Measurements from ENCODE around the gene ITPR2.

Gene ITPR2

DNA sequence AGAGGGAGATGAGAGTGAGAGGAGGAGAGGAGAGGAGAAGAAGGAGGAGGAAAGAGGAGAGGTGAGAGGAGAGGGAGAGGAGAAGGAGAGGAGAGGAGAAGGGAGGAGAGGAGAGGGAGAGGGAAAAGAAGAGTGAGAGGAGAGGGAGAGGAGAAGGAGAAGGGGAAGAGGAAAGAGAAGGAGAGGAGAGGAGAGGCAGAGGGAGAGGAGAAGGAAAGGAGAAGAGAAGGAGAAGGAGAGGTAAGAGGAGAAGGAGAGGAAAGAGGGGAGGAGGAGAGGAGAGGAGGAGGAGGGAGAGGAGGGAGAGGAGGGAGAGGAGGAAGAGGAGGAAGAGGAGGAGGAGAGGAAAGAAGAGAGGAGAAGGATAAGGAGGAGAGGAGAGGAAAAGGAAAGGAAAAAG, 266.8 kb downstream of the ITPR2 start:
- no peak for DNase-seq (ENCODE audit: low read depth in 2 of 2)

DNA sequence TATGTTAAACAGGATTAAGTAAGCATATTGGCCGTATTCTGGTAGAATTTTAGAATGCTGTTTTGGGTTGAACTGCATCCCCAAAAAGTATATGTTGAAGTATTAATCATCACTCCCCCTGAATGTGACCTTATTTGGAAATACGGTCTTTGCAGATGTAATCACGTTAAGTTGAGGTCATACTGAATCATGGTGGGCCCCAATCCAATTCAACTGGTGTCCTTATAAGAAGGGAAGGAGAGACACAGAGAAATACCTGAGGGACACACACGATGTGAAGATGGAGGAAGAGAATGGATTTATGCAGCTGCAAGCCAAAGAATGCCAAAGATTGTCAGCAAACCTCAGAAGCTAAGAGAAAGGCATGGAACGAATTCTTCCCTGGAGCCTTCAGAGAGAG, 268.6 kb downstream of the ITPR2 start:
- DNase-seq (ENCODE audit: low read depth in 2 of 2), result no peak

- DNase-seq (ENCODE audit: low read depth in 2 of 2), result no peak
Observed at GRCh38 chr12:26563552-26563951, 269.4 kb downstream of the ITPR2 start.

DNA sequence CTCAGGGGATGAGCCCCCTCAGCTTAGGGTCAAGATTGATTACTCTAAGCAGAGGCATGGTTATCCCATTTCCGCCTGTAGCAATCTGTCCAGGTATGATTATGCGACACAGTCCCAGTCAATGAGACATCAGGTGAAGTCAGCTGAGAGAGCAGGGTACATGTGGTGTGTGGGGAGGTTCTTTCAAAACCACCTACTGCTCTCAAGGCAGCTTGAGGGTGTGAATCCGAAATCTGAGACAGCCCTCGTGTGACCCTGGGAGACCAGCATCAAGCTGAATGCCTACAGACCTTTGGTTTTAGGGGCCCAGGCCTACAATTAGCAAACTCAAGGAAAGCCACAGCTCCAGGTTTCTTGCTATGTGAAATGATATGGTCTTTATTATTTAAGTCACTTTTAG, 275.7 kb downstream of the ITPR2 start:
- DNase-seq (ENCODE audit: low read depth in 2 of 2), result no peak

GRCh38 chr12:26556916-26557315, 276.1 kb downstream of the ITPR2 start:
- DNase-seq (ENCODE audit: low read depth in 2 of 2), result no peak

- no peak for DNase-seq (ENCODE audit: low read depth in 2 of 2)
Observed at GRCh38 chr12:26555139-26555538, 277.9 kb downstream of the ITPR2 start.

DNA sequence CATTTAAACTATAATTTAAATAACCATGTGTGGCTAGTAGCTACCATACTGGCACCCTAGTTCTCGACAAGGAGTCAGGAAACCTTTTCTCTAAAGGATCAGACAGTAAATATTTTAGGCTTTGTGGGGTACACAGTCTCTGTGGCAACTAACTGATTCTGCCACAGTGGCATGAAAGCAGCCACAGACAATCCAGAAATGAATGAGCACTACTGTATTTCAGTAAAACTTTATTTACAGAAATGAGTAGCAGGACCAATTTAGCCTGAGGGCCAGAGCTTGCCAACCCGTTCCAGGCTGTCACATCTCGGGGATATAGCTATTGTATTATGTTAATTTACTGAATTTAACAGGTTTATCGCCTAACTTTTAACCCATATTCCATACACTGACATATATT, 278.7 kb downstream of the ITPR2 start:
- no peak for DNase-seq (ENCODE audit: low read depth in 2 of 2)

GRCh38 chr12:26551385-26551784, 281.6 kb downstream of the ITPR2 start:
- no peak for DNase-seq (ENCODE audit: low read depth in 2 of 2)

GRCh38 chr12:26548227-26548626, 284.8 kb downstream of the ITPR2 start:
- no peak for DNase-seq (ENCODE audit: low read depth in 2 of 2)

- DNase-seq (ENCODE audit: low read depth in 2 of 2), result no peak
Observed at GRCh38 chr12:26546535-26547314, 286.3 kb downstream of the ITPR2 start.

- no peak for DNase-seq (ENCODE audit: low read depth in 2 of 2)
Observed at GRCh38 chr12:26539131-26539530, 293.9 kb downstream of the ITPR2 start.

DNA sequence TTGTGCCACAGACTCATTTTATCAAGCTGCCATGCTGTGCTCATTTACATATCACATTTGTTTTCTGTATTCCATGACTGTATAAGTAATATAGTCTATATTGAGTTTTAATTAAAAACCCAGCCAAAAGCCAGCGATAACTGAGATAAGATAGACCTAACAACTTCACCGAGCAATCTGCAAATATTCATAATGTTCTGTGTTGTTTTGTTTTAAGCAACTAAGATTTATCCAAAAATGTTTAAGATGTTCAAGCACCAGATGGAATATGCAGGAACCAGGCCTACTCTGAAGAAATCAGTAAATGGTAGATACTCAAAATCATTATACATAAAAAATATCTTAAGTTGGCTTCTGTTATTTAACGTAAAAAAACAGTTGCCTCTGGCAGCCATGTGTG, 295.3 kb downstream of the ITPR2 start:
- no peak for DNase-seq (ENCODE audit: low read depth in 2 of 2)

DNA sequence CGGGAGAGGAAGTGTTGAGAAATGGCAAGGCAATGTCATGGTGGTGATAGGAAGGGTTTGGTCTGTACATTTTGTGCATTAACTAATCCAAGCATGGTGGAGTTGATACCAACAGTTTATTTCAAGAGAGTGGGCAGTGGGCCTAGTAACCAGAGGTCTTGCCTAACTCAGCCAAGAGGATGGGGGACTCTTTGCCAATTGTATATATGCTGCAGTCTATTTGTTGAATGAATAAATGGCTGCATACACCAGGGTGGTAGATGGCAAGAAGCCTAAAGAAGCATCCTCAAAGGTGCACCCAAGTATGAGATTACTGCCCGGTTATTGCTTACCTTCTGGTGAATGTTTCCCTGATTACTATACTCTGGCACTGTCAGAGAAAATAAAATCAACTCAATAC, 295.9 kb downstream of the ITPR2 start:
- no peak for DNase-seq (ENCODE audit: low read depth in 2 of 2)

DNA sequence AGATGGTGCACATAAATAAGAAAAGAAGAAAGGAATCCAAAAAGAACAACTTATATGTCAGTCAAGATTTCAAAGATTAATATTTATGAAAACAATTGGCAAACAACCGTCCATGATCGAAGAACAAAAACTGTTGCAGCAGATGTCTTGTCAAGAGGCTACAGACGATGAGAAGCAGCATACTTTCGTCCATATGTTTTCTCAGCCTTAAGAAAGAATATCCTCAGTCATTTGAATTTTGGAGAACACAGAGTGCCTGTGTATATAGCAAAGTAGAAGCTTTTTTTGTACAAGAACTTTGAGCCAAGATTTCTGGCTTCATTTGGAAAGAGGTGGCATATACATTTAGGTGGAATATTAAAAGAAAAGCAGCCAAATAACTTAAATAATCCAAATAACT, 297.2 kb downstream of the ITPR2 start:
- no peak for DNase-seq (ENCODE audit: low read depth in 2 of 2)

DNA sequence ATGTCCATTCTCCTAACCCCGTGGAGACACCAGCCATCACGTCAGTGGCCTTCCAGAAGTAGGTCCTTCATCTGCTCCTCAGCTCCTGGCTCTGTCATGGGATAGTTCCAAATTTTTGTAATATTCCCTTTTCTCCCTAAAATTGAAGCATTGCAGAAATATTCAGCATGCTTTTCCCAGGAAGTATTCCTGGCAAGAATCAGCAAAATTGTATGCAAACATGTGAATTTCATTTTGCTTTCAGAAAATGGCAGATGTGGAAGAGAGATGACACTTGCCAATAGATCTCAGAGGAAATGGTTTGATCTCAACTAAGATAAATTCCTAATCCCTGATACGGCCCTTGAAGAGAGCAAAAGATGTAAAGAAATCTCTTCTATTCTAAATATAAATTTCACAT, 298.9 kb downstream of the ITPR2 start:
- DNase-seq (ENCODE audit: low read depth in 2 of 2), result no peak

DNA sequence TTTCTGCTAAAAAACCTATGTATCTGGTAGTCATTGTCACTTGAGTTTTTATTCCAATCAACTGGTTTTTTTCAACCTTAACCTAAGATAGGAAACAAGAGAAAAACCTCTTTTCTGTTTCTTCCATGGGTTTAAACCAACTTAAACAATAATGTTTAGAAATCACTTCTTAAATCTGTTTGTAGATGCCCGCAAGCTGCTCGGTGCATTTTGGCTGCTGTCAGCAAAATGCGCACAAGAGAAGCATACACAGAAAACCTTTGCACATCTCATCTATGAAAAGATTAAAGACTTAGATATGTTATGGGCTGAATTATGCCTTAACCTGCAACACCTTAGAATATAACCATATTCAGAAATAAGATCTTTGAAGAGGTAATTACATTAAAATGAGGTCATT, 299.8 kb downstream of the ITPR2 start:
- no peak for DNase-seq (ENCODE audit: low read depth in 2 of 2)

DNA sequence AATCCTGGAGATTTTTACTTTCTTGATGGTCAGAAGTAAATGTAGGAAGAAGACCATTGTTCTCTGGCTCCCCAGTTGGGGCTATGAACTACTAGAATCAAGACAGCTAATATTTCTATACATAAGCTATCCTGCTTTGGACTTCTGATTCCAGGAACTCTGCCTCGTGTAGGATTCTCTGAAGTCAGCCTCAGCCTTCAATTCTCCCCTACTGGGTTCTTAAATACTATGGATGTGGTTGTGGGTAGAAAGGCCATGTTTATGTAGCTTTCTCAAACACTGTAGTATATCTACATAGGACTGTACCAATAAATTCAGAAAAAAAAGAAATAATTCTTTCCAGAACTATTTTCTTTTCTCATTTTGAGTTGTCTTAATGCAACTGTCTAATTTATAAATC, 302.5 kb downstream of the ITPR2 start:
- no peak for DNase-seq (ENCODE audit: low read depth in 2 of 2)

- no peak for DNase-seq (ENCODE audit: low read depth in 2 of 2)
Observed at GRCh38 chr12:26528943-26529342, 304.1 kb downstream of the ITPR2 start.

GRCh38 chr12:26527682-26528081, 305.3 kb downstream of the ITPR2 start:
- DNase-seq (ENCODE audit: low read depth in 2 of 2), result no peak

DNA sequence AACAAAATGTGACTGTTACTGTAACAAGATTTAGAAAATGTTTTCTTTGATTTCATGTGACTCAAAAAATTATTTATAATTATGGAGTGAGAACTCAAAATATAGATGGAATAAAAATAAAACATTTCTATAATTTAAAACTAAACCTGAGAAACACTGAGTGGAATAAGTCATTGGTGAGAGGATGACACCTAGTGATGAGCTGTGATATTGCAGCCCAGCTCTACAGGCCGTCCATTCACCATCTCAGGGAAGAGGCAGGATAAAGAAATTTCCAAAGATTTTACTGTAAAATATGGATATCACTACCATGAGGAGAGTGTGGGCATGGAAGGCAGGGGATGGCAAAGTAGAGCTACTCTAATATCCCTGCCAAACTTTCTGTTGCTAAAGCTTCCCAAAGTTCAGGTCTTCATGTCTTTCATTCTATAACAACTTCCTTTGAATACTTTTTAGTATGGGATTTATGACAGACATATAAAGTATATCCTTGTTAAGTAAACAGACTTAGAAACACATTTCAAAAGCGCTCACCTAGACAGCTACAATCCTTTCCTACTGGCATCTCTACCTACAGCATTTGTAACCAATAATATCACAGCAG, 308.0 kb downstream of the ITPR2 start:
- no peak for DNase-seq (ENCODE audit: low read depth in 2 of 2)

DNA sequence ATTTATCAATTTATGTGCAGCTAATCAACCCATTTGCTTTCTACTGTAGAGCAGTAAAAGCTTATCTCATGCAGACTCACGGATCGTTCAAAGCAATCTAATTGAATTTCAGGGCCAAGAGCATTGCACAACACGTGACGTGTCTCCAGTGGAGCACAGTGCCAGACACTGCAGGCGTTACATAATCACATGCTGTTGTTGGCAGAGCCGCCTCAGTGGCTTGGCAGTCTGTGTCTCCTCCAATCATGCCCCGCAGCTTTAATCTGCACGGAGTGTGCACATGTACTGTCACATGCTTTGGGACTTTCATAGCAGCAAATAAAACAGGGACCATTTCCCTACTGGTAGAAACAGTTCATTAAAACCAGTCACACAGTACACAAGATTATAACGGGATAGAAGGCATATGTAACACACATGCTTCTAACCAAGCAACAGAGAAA, 309.3 kb downstream of the ITPR2 start:
- no peak for DNase-seq (ENCODE audit: low read depth in 2 of 2)

DNA sequence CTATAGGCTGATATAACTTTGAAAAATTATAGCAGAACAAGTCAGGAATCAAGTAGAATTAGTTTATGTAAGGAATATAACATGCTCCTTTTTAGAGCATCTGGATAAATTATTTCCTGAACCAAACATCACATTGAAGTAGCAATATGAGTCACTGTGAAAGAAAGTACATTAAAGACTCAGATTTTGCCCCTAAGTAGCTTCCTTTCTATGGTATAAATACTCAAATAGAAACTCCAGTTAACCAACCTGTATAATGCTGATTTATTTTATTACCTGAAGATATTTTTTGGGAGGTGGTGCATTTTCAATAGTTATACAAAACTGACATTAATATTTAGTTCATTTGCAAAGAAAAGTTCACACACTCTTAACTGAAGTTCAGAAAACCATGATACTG, 312.1 kb downstream of the ITPR2 start:
- no peak for DNase-seq (ENCODE audit: low read depth in 2 of 2)

GRCh38 chr12:26520109-26520508, 312.9 kb downstream of the ITPR2 start:
- DNase-seq (ENCODE audit: low read depth in 2 of 2), result no peak

DNA sequence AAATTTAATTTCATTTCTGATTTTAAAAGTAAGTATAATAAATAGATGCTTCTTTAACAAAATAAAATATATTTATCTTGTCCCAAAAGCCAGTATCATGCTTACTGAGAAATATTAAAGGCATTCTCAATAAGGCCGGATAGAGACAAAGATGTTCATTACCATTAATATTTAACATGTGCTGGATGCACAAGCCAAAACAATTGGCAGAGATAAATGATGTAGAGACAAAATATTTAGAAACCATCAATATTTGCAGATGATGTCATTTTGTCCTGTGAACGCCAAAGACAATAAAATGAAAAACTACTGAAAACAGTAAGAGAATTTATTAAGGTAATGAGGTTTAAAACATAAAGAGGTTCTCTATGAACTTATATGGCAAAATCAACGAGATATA, 313.5 kb downstream of the ITPR2 start:
- no peak for DNase-seq (ENCODE audit: low read depth in 2 of 2)

Data from stimulated activated CD8-positive, alpha-beta memory T cell treated with anti-CD3 and anti-CD28 coated beads, Interleukin-7, amount 100 ng/mL, for 1 hour (primary cell).